Tibial nerve (tissue), 3 donors: ENCODE measurements around the gene BCL2L13.

Experiments
- CTCF ChIP-seq, 5 experiments: fragments of 200-600 bp in 3 of 5; fragments of 450-650 bp in 2 of 5; sonication (generic) in 3 of 5; IDR thresholded peaks; one replicate each; pipeline ENCODE4 v1.5.1; 2016 to 2019; ENCODE audit warnings: antibody characterized with exemption in 5 of 5, mild to moderate bottlenecking in 3 of 5, moderate library complexity in 2 of 5
- POLR2A ChIP-seq, 2 donors: fragments of 450-650 bp; IDR thresholded peaks; one replicate each; pipeline ENCODE4 v1.6.1; 2017; ENCODE audit warnings: antibody characterized with exemption in 2 of 2, mild to moderate bottlenecking in 2 of 2, moderate library complexity in 2 of 2

- TF ChIP-seq CTCF (IDR thresholded peaks at IDR 0.05) (no peak), POLR2A (IDR thresholded peaks at IDR 0.05) (no peak)
Observed at GRCh38 chr22:17725500-17725796, 86.9 kb downstream of the BCL2L13 start.
